ENCODE results near the gene EHBP1L1.

GRCh38 chr11:65588199-65589054 is 12.6 kb downstream of the EHBP1L1 start:
- TF ChIP-seq CTCF (conservative IDR thresholded peaks at IDR 0.05; ENCODE audit: low read length) = peak; percentile 83
- no peak for TF ChIP-seq EZH2phosphoT487 (IDR thresholded peaks at IDR 0.05; ENCODE audit: borderline replicate concordance, low read depth, low read length)

All from OCI-LY7 (cell line).